Measurements from ENCODE around the gene MIPOL1.

- TF ChIP-seq, protein P1, sequence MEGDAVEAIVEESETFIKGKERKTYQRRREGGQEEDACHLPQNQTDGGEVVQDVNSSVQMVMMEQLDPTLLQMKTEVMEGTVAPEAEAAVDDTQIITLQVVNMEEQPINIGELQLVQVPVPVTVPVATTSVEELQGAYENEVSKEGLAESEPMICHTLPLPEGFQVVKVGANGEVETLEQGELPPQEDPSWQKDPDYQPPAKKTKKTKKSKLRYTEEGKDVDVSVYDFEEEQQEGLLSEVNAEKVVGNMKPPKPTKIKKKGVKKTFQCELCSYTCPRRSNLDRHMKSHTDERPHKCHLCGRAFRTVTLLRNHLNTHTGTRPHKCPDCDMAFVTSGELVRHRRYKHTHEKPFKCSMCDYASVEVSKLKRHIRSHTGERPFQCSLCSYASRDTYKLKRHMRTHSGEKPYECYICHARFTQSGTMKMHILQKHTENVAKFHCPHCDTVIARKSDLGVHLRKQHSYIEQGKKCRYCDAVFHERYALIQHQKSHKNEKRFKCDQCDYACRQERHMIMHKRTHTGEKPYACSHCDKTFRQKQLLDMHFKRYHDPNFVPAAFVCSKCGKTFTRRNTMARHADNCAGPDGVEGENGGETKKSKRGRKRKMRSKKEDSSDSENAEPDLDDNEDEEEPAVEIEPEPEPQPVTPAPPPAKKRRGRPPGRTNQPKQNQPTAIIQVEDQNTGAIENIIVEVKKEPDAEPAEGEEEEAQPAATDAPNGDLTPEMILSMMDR (conservative IDR thresholded peaks at IDR 0.05) = no peak
- no peak for TF ChIP-seq EZH2 (IDR thresholded peaks at IDR 0.05; ENCODE audit: low read depth)
These were observed 165.9 kb downstream of the MIPOL1 start for GRCh38 chr14:37363661-37364060.
